Mucosa of stomach (tissue), 1 donor: ENCODE measurements around the gene SMURF1.

ENCODE experiments used
- H3K27me3 ChIP-seq: one replicate; pipeline ENCODE4 v1.7.0; 2013; ENCODE audit warnings: mild to moderate bottlenecking, low read length; ENCODE audit not compliant: control insufficient read depth, insufficient read depth
- H3K36me3 ChIP-seq: one replicate; pipeline ENCODE4 v1.7.0; 2013; ENCODE audit warnings: low read length; ENCODE audit not compliant: control insufficient read depth, insufficient read depth
- H3K4me1 ChIP-seq: one replicate; pipeline ENCODE4 v1.7.0; 2013; ENCODE audit warnings: mild to moderate bottlenecking, low read length; ENCODE audit not compliant: control insufficient read depth, insufficient read depth
- H3K4me3 ChIP-seq: one replicate; pipeline ENCODE4 v1.7.0; 2013; ENCODE audit warnings: low read length
- H3K9ac ChIP-seq: one replicate; pipeline ENCODE4 v1.7.0; 2013; ENCODE audit warnings: mild to moderate bottlenecking, low read length, moderate library complexity
- H3K9me3 ChIP-seq: one replicate; pipeline ENCODE4 v1.7.0; 2013; ENCODE audit warnings: mild to moderate bottlenecking, low read length, moderate library complexity; ENCODE audit not compliant: control insufficient read depth
- donor health status: Pancreatic carcinoma.

Gene SMURF1

GRCh38 chr7:99000904-99001465 lies 142.9 kb downstream of the SMURF1 start:
- no peak overlapping the region for H3K4me3 ChIP-seq
- no peak overlapping the region for H3K9ac ChIP-seq
- H3K9me3 ChIP-seq: no peaks in the 10 kb centered on the region
- no peaks in the 10 kb centered on the region for H3K4me1 ChIP-seq
- H3K36me3 ChIP-seq: no peaks in the 10 kb centered on the region
- no peaks in the 10 kb centered on the region for H3K27me3 ChIP-seq

- Histone ChIP-seq H3K27me3 (no peaks in the 10 kb centered on the region), H3K4me3 (no peak overlapping the region), H3K4me1 (no peaks in the 10 kb centered on the region), H3K9me3 (no peaks in the 10 kb centered on the region), H3K9ac (no peak overlapping the region), H3K36me3 (peaks cover 1% of the 10 kb centered on the region)
Measured at GRCh38 chr7:99000196-99000903, 143.6 kb downstream of the SMURF1 start.

- Histone ChIP-seq H3K36me3 (peaks cover 9% of the 10 kb centered on the region), H3K4me3 (no peak overlapping the region), H3K27me3 (no peaks in the 10 kb centered on the region), H3K9ac (no peak overlapping the region), H3K4me1 (no peaks in the 10 kb centered on the region), H3K9me3 (no peaks in the 10 kb centered on the region)
Measured at GRCh38 chr7:98998821-98999725, 144.8 kb downstream of the SMURF1 start.

- Histone ChIP-seq H3K36me3 (peaks cover 9% of the 10 kb centered on the region), H3K9ac (no peak overlapping the region), H3K9me3 (no peaks in the 10 kb centered on the region), H3K27me3 (no peaks in the 10 kb centered on the region), H3K4me3 (no peak overlapping the region), H3K4me1 (no peaks in the 10 kb centered on the region)
Measured at GRCh38 chr7:98997846-98998245, 146.1 kb downstream of the SMURF1 start.

- H3K9me3 ChIP-seq: no peaks in the 10 kb centered on the region
- no peak overlapping the region for H3K9ac ChIP-seq
- H3K27me3 ChIP-seq: no peaks in the 10 kb centered on the region
- no peaks in the 10 kb centered on the region for H3K4me1 ChIP-seq
- H3K36me3 ChIP-seq: peaks cover 9% of the 10 kb centered on the region
- H3K4me3 ChIP-seq: no peak overlapping the region
Measured at GRCh38 chr7:98996150-98996552, 147.8 kb downstream of the SMURF1 start.

GRCh38 chr7:98995523-98996149 lies 148.3 kb downstream of the SMURF1 start:
- Histone ChIP-seq H3K4me3 (no peak overlapping the region), H3K27me3 (no peaks in the 10 kb centered on the region), H3K9me3 (no peaks in the 10 kb centered on the region), H3K4me1 (no peaks in the 10 kb centered on the region), H3K36me3 (peaks cover 9% of the 10 kb centered on the region), H3K9ac (no peak overlapping the region)

GRCh38 chr7:98995111-98995510 lies 148.8 kb downstream of the SMURF1 start:
- no peaks in the 10 kb centered on the region for H3K9me3 ChIP-seq
- no peak overlapping the region for H3K9ac ChIP-seq
- no peaks in the 10 kb centered on the region for H3K4me1 ChIP-seq
- no peak overlapping the region for H3K4me3 ChIP-seq
- no peaks in the 10 kb centered on the region for H3K27me3 ChIP-seq
- peaks cover 9% of the 10 kb centered on the region for H3K36me3 ChIP-seq

GRCh38 chr7:98994046-98994944 lies 149.6 kb downstream of the SMURF1 start:
- Histone ChIP-seq H3K9ac (no peak overlapping the region), H3K27me3 (no peaks in the 10 kb centered on the region), H3K36me3 (peaks cover 14% of the 10 kb centered on the region), H3K4me1 (no peaks in the 10 kb centered on the region), H3K4me3 (no peak overlapping the region), H3K9me3 (no peaks in the 10 kb centered on the region)

- Histone ChIP-seq H3K4me3 (no peak overlapping the region), H3K9me3 (no peaks in the 10 kb centered on the region), H3K9ac (no peak overlapping the region), H3K4me1 (no peaks in the 10 kb centered on the region), H3K27me3 (no peaks in the 10 kb centered on the region), H3K36me3 (peaks cover 20% of the 10 kb centered on the region)
Measured at GRCh38 chr7:98993024-98993897, 150.6 kb downstream of the SMURF1 start.

- Histone ChIP-seq H3K4me3 (no peak overlapping the region), H3K36me3 (peaks cover 20% of the 10 kb centered on the region), H3K9ac (no peak overlapping the region), H3K9me3 (no peaks in the 10 kb centered on the region), H3K4me1 (no peaks in the 10 kb centered on the region), H3K27me3 (no peaks in the 10 kb centered on the region)
Measured at GRCh38 chr7:98992076-98992475, 151.8 kb downstream of the SMURF1 start.
